Activated T-cell treated with anti-CD3 and anti-CD28 coated beads, Interleukin-2, amount 50 U/mL, for 24 hours (primary cell): Measurements from ENCODE around the gene ORM2.
A peak's percentile ranks its signal among the peaks of the same experiment; 100 is the strongest.

ENCODE experiments used
- DNase-seq: peaks from one replicate; pipeline ENCODE4 v3.0.0-alpha.2; 2020
- H3K27ac Mint-ChIP-seq: 2 replicates; pipeline ENCODE4 v1.8.0; 2020; ENCODE audit warnings: mild to moderate bottlenecking, mixed read lengths
- H3K27me3 Mint-ChIP-seq: 2 replicates; pipeline ENCODE4 v1.8.0; 2020; ENCODE audit warnings: mixed read lengths
- H3K36me3 Mint-ChIP-seq: 2 replicates; pipeline ENCODE4 v1.8.0; 2020; ENCODE audit warnings: low read depth, mixed read lengths
- H3K4me1 Mint-ChIP-seq: 2 replicates; pipeline ENCODE4 v1.8.0; 2020; ENCODE audit warnings: low read depth, mixed read lengths
- H3K4me3 Mint-ChIP-seq: 2 replicates; pipeline ENCODE4 v1.8.0; 2020; ENCODE audit warnings: mild to moderate bottlenecking, moderate library complexity, mixed read lengths
- H3K9me3 Mint-ChIP-seq: 2 replicates; pipeline ENCODE4 v1.8.0; 2020; ENCODE audit warnings: mixed read lengths

Gene ORM2

DNA sequence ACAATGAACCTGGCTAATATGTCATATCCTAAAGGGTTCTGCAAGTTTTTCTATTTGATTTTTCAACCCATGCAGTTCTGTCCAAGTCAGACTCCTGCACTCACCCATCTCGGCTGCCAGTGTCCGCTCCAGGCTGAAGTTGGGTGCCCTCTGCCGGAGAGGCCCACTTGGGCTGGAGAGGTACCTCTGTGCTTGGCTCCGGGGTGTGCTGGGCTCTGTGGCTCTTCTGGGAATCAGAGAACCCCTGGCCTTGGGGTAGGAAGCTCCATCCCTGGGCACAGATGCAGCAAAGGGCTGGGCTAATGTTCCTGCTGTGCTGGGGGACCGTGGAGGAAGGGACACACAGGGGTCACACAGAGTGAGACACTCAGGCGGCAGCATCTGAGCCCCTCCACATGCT lies 26.2 kb downstream of the ORM2 start:
- peaks cover 92% of the 10 kb centered on the region for H3K36me3 Mint-ChIP-seq
- H3K27me3 Mint-ChIP-seq: no peaks in the 10 kb centered on the region
- H3K4me3 Mint-ChIP-seq: no peak overlapping the region
- peaks cover 51% of the 10 kb centered on the region for H3K4me1 Mint-ChIP-seq
- peak overlapping the region; percentile 85 for H3K27ac Mint-ChIP-seq
- no peaks in the 10 kb centered on the region for H3K9me3 Mint-ChIP-seq
- DNase-seq: no peak

DNA sequence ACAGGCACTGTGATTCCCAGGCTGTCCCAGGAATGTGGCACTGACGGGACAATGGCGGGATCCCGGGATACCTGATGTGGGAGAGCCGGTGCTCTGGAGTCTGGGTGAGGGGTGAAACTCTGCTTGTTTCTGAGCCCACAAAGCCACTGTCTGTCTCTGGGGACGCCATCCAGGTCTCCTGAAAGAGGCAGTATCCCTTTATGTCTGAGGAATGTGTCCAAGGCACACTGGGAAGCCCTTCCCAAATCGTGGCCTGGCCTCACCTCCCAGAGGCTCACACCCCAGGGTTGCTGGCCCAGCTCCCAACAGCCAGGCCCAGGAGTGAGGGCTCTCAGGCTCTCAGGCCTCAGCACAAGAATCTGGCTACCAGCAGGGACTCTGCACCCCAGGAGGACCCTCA lies 27.1 kb downstream of the ORM2 start:
- Mint-ChIP-seq H3K27me3 (no peaks in the 10 kb centered on the region), H3K36me3 (peaks cover 94% of the 10 kb centered on the region), H3K4me3 (no peak overlapping the region), H3K27ac (peak overlapping the region; percentile 91), H3K9me3 (no peaks in the 10 kb centered on the region), H3K4me1 (peaks cover 54% of the 10 kb centered on the region)
- no peak for DNase-seq

- peaks cover 94% of the 10 kb centered on the region for H3K36me3 Mint-ChIP-seq
- H3K4me3 Mint-ChIP-seq: no peak overlapping the region
- peak overlapping the region; percentile 91 for H3K27ac Mint-ChIP-seq
- no peak for DNase-seq
- no peaks in the 10 kb centered on the region for H3K27me3 Mint-ChIP-seq
- peaks cover 52% of the 10 kb centered on the region for H3K4me1 Mint-ChIP-seq
- H3K9me3 Mint-ChIP-seq: no peaks in the 10 kb centered on the region
Observed at GRCh38 chr9:114357360-114357759, 27.7 kb downstream of the ORM2 start.

DNA sequence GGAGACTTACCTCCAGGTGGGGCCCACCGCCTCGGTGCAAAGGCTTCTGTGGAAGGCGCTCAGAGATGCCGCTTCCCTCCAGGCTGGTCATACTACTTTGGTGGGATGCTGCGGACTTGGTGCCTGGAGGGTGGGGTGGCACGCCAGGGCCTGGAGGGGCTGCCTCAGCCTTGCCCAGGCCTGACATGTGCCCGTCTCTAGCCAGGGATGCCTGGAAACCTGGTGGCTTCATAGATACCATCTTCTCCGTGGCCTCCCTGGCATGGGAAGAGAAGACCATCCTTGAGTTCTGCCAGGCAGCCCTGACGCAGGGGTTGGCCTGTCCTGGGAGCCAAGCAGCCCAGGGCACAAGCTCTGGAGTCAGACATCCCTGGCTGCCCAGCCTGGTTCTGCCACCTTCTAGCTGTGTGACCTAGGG lies 28.3 kb downstream of the ORM2 start:
- peak overlapping the region; percentile 91 for H3K27ac Mint-ChIP-seq

GRCh38 chr9:114359801-114360200 lies 30.1 kb downstream of the ORM2 start:
- Mint-ChIP-seq H3K9me3 (no peaks in the 10 kb centered on the region), H3K27me3 (no peaks in the 10 kb centered on the region), H3K27ac (peak overlapping the region; percentile 94), H3K4me1 (peaks cover 62% of the 10 kb centered on the region), H3K36me3 (peaks cover 100% of the 10 kb centered on the region), H3K4me3 (no peak overlapping the region)
- DNase-seq: no peak

More for the DNA sequence above, 28.3 kb downstream of the ORM2 start:
- H3K4me1 Mint-ChIP-seq: peaks cover 53% of the 10 kb centered on the region
- no peaks in the 10 kb centered on the region for H3K27me3 Mint-ChIP-seq
- H3K4me3 Mint-ChIP-seq: no peak overlapping the region
- peaks cover 94% of the 10 kb centered on the region for H3K36me3 Mint-ChIP-seq
- no peaks in the 10 kb centered on the region for H3K9me3 Mint-ChIP-seq
- no peak for DNase-seq

GRCh38 chr9:114361542-114361941 lies 31.9 kb downstream of the ORM2 start:
- H3K27me3 Mint-ChIP-seq: no peaks in the 10 kb centered on the region
- peaks cover 71% of the 10 kb centered on the region for H3K4me1 Mint-ChIP-seq
- peaks cover 97% of the 10 kb centered on the region for H3K36me3 Mint-ChIP-seq

DNA sequence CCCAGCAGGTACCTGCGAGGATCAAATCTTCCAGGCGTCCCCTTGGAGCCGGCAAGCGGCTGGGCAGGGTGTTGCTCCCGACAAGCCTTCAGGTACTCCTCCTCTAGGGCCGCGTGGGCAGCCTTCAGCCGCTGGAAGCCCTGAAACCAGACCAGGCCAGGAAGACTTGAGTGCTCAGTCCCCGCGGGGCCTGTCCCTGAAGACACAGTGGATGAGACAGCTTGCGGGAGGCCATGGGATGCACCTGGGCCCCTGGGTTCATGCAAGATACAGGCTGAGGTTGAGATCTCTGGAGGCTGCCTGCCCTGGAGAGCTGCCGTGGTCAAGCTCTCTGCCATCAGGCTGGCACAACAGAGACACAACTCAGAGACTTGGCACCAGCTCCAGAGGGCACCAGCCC lies 32.7 kb downstream of the ORM2 start:
- Mint-ChIP-seq H3K36me3 (peaks cover 96% of the 10 kb centered on the region), H3K27me3 (no peaks in the 10 kb centered on the region), H3K4me3 (no peak overlapping the region), H3K27ac (peak overlapping the region; percentile 94), H3K4me1 (peaks cover 78% of the 10 kb centered on the region), H3K9me3 (no peaks in the 10 kb centered on the region)
- DNase-seq: no peak

More at GRCh38 chr9:114361542-114361941, 31.9 kb downstream of the ORM2 start:
- Mint-ChIP-seq H3K27ac (peak overlapping the region; percentile 94), H3K4me3 (no peak overlapping the region), H3K9me3 (no peaks in the 10 kb centered on the region)
- DNase-seq: no peak

- Mint-ChIP-seq H3K27me3 (no peaks in the 10 kb centered on the region), H3K27ac (peak overlapping the region; percentile 94)
Observed at GRCh38 chr9:114363424-114363823, 33.8 kb downstream of the ORM2 start.

DNA sequence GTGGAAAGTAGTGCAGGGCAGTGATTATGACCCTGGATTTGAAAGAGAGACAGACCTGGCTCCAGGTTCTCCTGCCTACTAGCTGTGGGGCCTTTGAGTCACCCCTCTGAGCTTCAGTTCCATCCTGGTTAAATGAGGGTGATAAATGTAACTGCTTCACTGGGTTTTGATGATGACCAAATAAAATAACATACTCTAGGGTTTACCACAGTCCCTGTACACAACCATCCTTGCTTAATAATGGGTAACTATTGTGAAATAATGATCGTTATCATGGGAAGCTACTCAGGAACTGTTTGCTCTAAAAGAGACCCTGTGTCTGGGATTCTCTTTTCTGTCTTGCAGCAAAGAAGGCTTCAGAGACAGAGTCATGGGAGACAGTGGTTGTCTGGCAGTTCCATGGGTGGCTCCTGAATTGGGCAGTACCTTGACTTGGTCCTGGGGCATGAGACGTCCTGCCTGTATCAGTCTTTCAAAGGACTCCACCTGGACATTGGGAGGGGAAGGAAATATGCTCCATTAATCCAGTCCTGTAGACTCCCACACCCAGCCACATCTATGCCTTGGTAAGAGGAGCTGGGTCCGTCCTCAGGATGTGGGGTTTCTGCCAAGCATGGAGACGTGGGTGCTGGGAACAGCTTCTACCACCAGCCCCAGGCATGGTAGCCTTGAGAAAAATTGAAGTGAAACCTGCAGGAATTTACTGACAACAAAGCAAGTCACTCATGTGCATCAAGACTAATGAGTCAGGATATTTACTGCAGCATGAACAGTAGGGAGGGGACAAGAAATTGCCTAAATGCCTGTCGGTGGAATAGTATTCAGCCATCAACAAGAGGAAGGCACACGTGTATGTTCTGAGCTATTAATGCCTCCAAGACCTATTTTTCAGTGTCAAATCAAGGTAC lies 34.7 kb downstream of the ORM2 start:
- H3K9me3 Mint-ChIP-seq: no peaks in the 10 kb centered on the region
- no peaks in the 10 kb centered on the region for H3K27me3 Mint-ChIP-seq
- H3K4me1 Mint-ChIP-seq: peaks cover 89% of the 10 kb centered on the region
- no peak for DNase-seq
- peaks cover 94% of the 10 kb centered on the region for H3K36me3 Mint-ChIP-seq
- peak overlapping the region; percentile 94 for H3K27ac Mint-ChIP-seq
- H3K4me3 Mint-ChIP-seq: peak overlapping the region; percentile 15

More at GRCh38 chr9:114363424-114363823, 33.8 kb downstream of the ORM2 start:
- H3K4me1 Mint-ChIP-seq: peaks cover 83% of the 10 kb centered on the region
- no peak for DNase-seq
- H3K36me3 Mint-ChIP-seq: peaks cover 96% of the 10 kb centered on the region
- H3K9me3 Mint-ChIP-seq: no peaks in the 10 kb centered on the region
- H3K4me3 Mint-ChIP-seq: peak overlapping the region; percentile 37

DNA sequence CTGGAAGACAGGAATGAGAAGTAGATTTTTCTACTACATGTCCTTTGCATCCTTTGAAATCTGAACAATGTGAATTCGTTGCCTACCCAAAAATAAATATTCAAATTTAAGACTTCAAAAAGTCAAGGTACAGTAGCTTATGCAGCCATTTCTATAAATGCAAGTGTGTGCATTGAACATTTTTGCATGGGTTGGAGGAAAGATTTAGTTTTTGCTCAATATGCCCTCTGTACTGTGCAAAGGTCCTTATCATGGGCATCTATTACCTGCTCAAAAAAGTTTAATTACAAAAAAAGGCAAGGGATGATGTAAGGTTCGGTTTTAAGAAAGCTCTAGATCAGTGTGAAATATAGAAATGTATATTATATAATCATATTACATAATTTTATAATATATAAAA lies 35.5 kb downstream of the ORM2 start:
- H3K4me1 Mint-ChIP-seq: peaks cover 89% of the 10 kb centered on the region
- H3K27me3 Mint-ChIP-seq: no peaks in the 10 kb centered on the region
- no peak for DNase-seq
- no peaks in the 10 kb centered on the region for H3K9me3 Mint-ChIP-seq
- peak overlapping the region; percentile 94 for H3K27ac Mint-ChIP-seq
- no peak overlapping the region for H3K4me3 Mint-ChIP-seq
- peaks cover 94% of the 10 kb centered on the region for H3K36me3 Mint-ChIP-seq

GRCh38 chr9:114366334-114367128 lies 36.9 kb downstream of the ORM2 start:
- Mint-ChIP-seq H3K9me3 (no peaks in the 10 kb centered on the region), H3K4me3 (peak overlapping the region; percentile 21), H3K27ac (peak overlapping the region; percentile 92), H3K27me3 (no peaks in the 10 kb centered on the region), H3K36me3 (peaks cover 93% of the 10 kb centered on the region), H3K4me1 (peaks cover 88% of the 10 kb centered on the region)
- DNase-seq: no peak

DNA sequence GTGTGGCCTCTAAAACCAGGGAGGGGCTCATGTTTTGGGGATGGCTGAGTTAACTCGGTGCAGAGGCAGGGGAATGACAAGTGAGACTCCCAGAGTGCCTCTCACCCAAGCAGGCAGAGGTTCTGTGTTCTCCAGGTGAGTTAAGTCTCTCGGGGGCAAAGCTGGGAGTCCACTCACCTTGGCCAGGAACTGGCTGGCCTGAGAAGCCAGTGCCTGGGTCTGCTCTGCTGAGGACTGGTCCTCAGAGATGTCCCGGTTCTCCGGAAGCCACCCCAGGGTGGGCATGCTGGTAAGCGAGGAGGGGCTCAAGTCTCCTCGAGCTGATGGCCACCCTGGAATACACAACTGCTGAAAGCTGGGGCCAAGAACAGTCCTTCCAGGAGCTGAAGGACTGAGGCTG lies 37.7 kb downstream of the ORM2 start:
- H3K27me3 Mint-ChIP-seq: no peaks in the 10 kb centered on the region
- peak overlapping the region; percentile 92 for H3K27ac Mint-ChIP-seq
- peaks cover 92% of the 10 kb centered on the region for H3K4me1 Mint-ChIP-seq
- H3K36me3 Mint-ChIP-seq: peaks cover 93% of the 10 kb centered on the region
- H3K9me3 Mint-ChIP-seq: no peaks in the 10 kb centered on the region
- H3K4me3 Mint-ChIP-seq: peak overlapping the region; percentile 21
- no peak for DNase-seq

DNA sequence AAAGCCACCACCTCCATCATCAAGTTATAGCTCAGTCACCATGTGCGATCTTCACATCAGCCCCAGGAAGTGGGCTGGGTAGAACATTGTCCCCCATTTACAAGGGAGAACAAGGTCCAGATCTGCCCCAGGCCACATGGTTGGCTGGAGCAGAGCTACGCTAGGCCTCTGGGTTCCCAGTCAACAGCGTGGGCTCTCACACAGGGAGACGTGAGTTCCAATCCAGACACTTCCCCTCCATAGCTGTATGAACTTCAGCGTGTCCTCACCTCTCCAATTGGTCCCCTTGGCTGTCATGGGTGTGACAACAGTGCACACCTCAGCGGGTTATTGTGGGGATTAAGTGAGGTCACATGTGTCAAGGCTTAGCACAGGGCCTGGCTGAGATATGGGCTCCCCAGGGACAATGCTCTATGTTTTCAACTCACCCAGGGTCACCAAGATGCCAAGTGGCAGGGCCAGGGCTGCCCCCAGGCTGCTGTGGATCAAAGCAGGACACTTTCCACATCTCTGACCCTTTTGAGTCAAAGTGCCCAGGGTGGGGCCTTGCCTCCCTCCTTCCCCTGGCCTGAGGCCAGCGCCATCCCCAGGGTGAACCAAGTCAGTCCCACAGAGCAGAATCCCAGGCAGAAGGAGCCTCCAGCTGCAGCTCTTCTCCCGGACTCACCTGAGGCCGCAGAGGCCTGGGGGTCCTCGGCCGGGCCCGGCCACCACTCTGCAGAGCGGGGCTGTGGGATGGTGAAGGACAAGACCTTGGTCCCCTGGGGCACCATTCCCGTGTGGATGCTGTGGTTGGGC lies 38.3 kb downstream of the ORM2 start:
- peaks cover 93% of the 10 kb centered on the region for H3K36me3 Mint-ChIP-seq
- H3K4me3 Mint-ChIP-seq: no peak overlapping the region
- no peak for DNase-seq

More for the DNA sequence above, 38.3 kb downstream of the ORM2 start:
- H3K4me1 Mint-ChIP-seq: peaks cover 92% of the 10 kb centered on the region
- H3K27ac Mint-ChIP-seq: peak overlapping the region; percentile 92
- no peaks in the 10 kb centered on the region for H3K9me3 Mint-ChIP-seq
- no peaks in the 10 kb centered on the region for H3K27me3 Mint-ChIP-seq
